GM23338 (cell line): Measurements from ENCODE around the gene WNT11. TPM values are rescaled to one million over a fixed set of nuclear protein-coding genes. Genes with fewer than 3 reads are reported as not detected.

Experiments used
- ATAC-seq: fragments of 200-7000 bp; cut with Tn5 transposase; 3 replicates; pipeline ENCODE4 v1.9.1; 2020
- DNase-seq: peaks from one replicate; pipeline ENCODE4 v3.0.0-alpha.2; 2015; ENCODE audit warnings: low spot score
- H2AFZ ChIP-seq: fragments of 200-600 bp; sonication (generic); 2 replicates; pipeline ENCODE4 v1.8.0; 2016; ENCODE audit warnings: antibody characterized with exemption, mild to moderate bottlenecking, moderate library complexity
- H3F3A ChIP-seq: fragments of 200-600 bp; sonication (generic); replicated peaks from 2 replicates; pipeline ENCODE4 v1.8.0; 2017; ENCODE audit warnings: antibody characterized with exemption, mixed run types, low read depth
- H3K27ac ChIP-seq: fragments of 200-600 bp; sonication (generic); 2 replicates; pipeline ENCODE4 v1.6.1; 2016; ENCODE audit warnings: low read depth
- H3K27me3 ChIP-seq: fragments of 200-600 bp; sonication (generic); 2 replicates; pipeline ENCODE4 v1.8.0; 2016; ENCODE audit warnings: mild to moderate bottlenecking, mixed run types, moderate library complexity; ENCODE audit not compliant: insufficient read depth
- H3K36me3 ChIP-seq: fragments of 200-600 bp; sonication (generic); 2 replicates; pipeline ENCODE4 v1.8.0; 2016; ENCODE audit warnings: mild to moderate bottlenecking; ENCODE audit not compliant: insufficient read depth
- H3K4me1 ChIP-seq: fragments of 200-600 bp; sonication (generic); 2 replicates; pipeline ENCODE4 v1.8.0; 2016; ENCODE audit warnings: mild to moderate bottlenecking, moderate library complexity; ENCODE audit not compliant: insufficient read depth
- H3K4me2 ChIP-seq: fragments of 200-600 bp; sonication (generic); 2 replicates; pipeline ENCODE4 v1.7.1; 2017; ENCODE audit warnings: mixed run types
- H3K4me3 ChIP-seq: fragments of 200-600 bp; sonication (generic); 2 replicates; pipeline ENCODE4 v1.6.1; 2016; ENCODE audit warnings: mixed run types
- H3K79me2 ChIP-seq: fragments of 200-600 bp; sonication (generic); replicated peaks from 2 replicates; pipeline ENCODE4 v1.8.0; 2017; ENCODE audit warnings: mild to moderate bottlenecking; ENCODE audit not compliant: insufficient read depth
- H3K9me2 ChIP-seq: fragments of 200-600 bp; sonication (generic); 2 replicates; pipeline ENCODE4 v1.8.0; 2017; ENCODE audit not compliant: insufficient read depth
- H4K20me1 ChIP-seq: fragments of 200-600 bp; sonication (generic); replicated peaks from 2 replicates; pipeline ENCODE4 v1.8.0; 2017; ENCODE audit warnings: mild to moderate bottlenecking; ENCODE audit not compliant: insufficient read depth
- H3K27ac Mint-ChIP-seq: 2 replicates; pipeline ENCODE4 v1.8.0; 2020; ENCODE audit warnings: inconsistent platforms, mild to moderate bottlenecking, moderate library complexity, mixed read lengths
- H3K27me3 Mint-ChIP-seq: 3 replicates; pipeline ENCODE4 v1.8.0; 2022; ENCODE audit warnings: low read depth, mild to moderate bottlenecking, moderate library complexity, mixed read lengths, inconsistent platforms; ENCODE audit not compliant: insufficient read depth, poor library complexity
- H3K36me3 Mint-ChIP-seq: 3 replicates; pipeline ENCODE4 v1.8.0; 2021; ENCODE audit warnings: low read depth, mild to moderate bottlenecking, inconsistent platforms, moderate library complexity, mixed read lengths
- H3K4me1 Mint-ChIP-seq: 3 replicates; pipeline ENCODE4 v1.8.0; 2020; ENCODE audit warnings: mild to moderate bottlenecking, inconsistent platforms, mixed read lengths
- H3K4me3 Mint-ChIP-seq: 3 replicates; pipeline ENCODE4 v1.8.0; 2021; ENCODE audit warnings: moderate library complexity, mild to moderate bottlenecking, inconsistent platforms, mixed read lengths
- H3K9me3 Mint-ChIP-seq: 3 replicates; pipeline ENCODE4 v1.8.0; 2020; ENCODE audit warnings: moderate library complexity, mild to moderate bottlenecking, inconsistent platforms, mixed read lengths
- CREB1 ChIP-seq: fragments of 250-450 bp; sonication (Bioruptor Pico); IDR thresholded peaks from 2 replicates; pipeline ENCODE4 v1.5.0; 2020; ENCODE audit warnings: low read depth, mild to moderate bottlenecking, moderate library complexity
- CTCF ChIP-seq, 2 experiments: fragments of 200-600 bp in 1 of 2; sonication (generic) in 1 of 2; conservative IDR thresholded peaks; 2 replicates each; pipeline versions ENCODE4 v1.5.1 to v1.6.1; 2016 to 2017; ENCODE audit warnings: antibody characterized with exemption in 2 of 2, low read depth in 2 of 2, mild to moderate bottlenecking in 2 of 2, moderate library complexity in 1 of 2
- ETS1 ChIP-seq: IDR thresholded peaks from 2 replicates; pipeline ENCODE4 v1.6.1; 2016; ENCODE audit warnings: antibody characterized with exemption
- EZH2 ChIP-seq: fragments of 200-600 bp; sonication (generic); IDR thresholded peaks from one replicate; pipeline ENCODE4 v1.8.0; 2017; ENCODE audit warnings: antibody characterized with exemption, mild to moderate bottlenecking, low read depth; ENCODE audit not compliant: unreplicated experiment
- EZH2phosphoT487 ChIP-seq: fragments of 200-600 bp; sonication (generic); IDR thresholded peaks from one replicate; pipeline ENCODE4 v1.8.1; 2018; ENCODE audit warnings: antibody characterized with exemption; ENCODE audit not compliant: unreplicated experiment
- JUNB ChIP-seq: IDR thresholded peaks from one replicate; pipeline ENCODE4 v1.6.1; 2016; ENCODE audit warnings: antibody characterized with exemption; ENCODE audit not compliant: unreplicated experiment
- NANOG ChIP-seq: IDR thresholded peaks from 2 replicates; pipeline ENCODE4 v1.6.1; 2016; ENCODE audit warnings: antibody characterized with exemption, borderline replicate concordance
- POLR2AphosphoS5 ChIP-seq: IDR thresholded peaks from 2 replicates; pipeline ENCODE4 v1.6.1; 2016; ENCODE audit warnings: antibody characterized with exemption, low read depth
- REST ChIP-seq: IDR thresholded peaks from one replicate; pipeline ENCODE4 v1.6.1; 2018; ENCODE audit warnings: antibody characterized with exemption; ENCODE audit not compliant: unreplicated experiment
- STAT1 ChIP-seq: IDR thresholded peaks from one replicate; pipeline ENCODE4 v1.6.1; 2016; ENCODE audit warnings: antibody characterized with exemption; ENCODE audit not compliant: unreplicated experiment
- ZNF114 ChIP-seq: fragments of 250-450 bp; sonication (Bioruptor Pico); IDR thresholded peaks from 2 replicates; pipeline ENCODE4 v1.5.0; 2020; ENCODE audit warnings: mild to moderate bottlenecking, moderate library complexity
- ZNF331 ChIP-seq: fragments of 250-450 bp; sonication (Bioruptor Pico); IDR thresholded peaks from 2 replicates; pipeline ENCODE4 v1.5.0; 2020; ENCODE audit warnings: low read depth, mild to moderate bottlenecking, moderate library complexity
- ZNF462 ChIP-seq: fragments of 250-450 bp; sonication (Bioruptor Pico); IDR thresholded peaks from 2 replicates; pipeline ENCODE4 v1.5.0; 2020; ENCODE audit warnings: mild to moderate bottlenecking, moderate library complexity
- polyA plus RNA-seq: library from polyadenylated mRNA; unstranded; fragments of >200 nt; fragmentation: Nextera tagmentation; extraction: Ambion mirVana; gene quantifications from 2 replicates; pipeline ENCODE4 v1.2.1, GENCODE V29; 2016
- total RNA-seq: library from RNA; depleted of rRNA; stranded (reverse); fragments of >200 nt; shearing (Covaris generic); gene quantifications from 2 replicates; pipeline ENCODE4 v1.2.3, GENCODE V29; 2014

WNT11 gene
- total and polyA plus RNA-seq, 2 experiments from 2014 or later, result 0.44 to 0.56 TPM

GRCh38 chr11:76141901-76142588 is 64.3 kb downstream of the WNT11 start:
- no peaks in the 10 kb centered on the region for H3K79me2 ChIP-seq
- DNase-seq (no peak), ATAC-seq (no peak)
- no peak overlapping the region for H3K4me3 Mint-ChIP-seq
- H3K27me3 ChIP-seq, result no peaks in the 10 kb centered on the region
- H3K4me2 ChIP-seq, result no peak overlapping the region
- H3K27me3 Mint-ChIP-seq, result peaks cover 1% of the 10 kb centered on the region
- no peaks in the 10 kb centered on the region for H4K20me1 ChIP-seq
- no peaks in the 10 kb centered on the region for H3K36me3 ChIP-seq
- no peaks in the 10 kb centered on the region for H3K9me3 Mint-ChIP-seq
- no peak overlapping the region for H3K4me3 ChIP-seq
- no peaks in the 10 kb centered on the region for H3K4me1 ChIP-seq
- H3F3A ChIP-seq, result no peaks in the 10 kb centered on the region
- no peak overlapping the region for H3K27ac Mint-ChIP-seq
- no peaks in the 10 kb centered on the region for H3K9me2 ChIP-seq
- H3K36me3 Mint-ChIP-seq, result no peaks in the 10 kb centered on the region
- H3K4me1 Mint-ChIP-seq, result no peaks in the 10 kb centered on the region
- no peak overlapping the region for H2AFZ ChIP-seq
- TF ChIP-seq NANOG (no peak), EZH2phosphoT487 (no peak), ZNF331 (CRISPR knock-in tag) (no peak), POLR2AphosphoS5 (no peak), CREB1 (CRISPR knock-in tag) (no peak), REST (no peak), EZH2 (no peak), ZNF114 (no peak), CTCF (conservative IDR thresholded peaks at IDR 0.05; ENCODE audit: low read depth in 2 of 2) (no peak), JUNB (no peak), STAT1 (no peak), ETS1 (no peak), ZNF462 (CRISPR knock-in tag) (no peak)
- no peak overlapping the region for H3K27ac ChIP-seq
